ENCODE data around the gene CCT6A.
"Not testable (repeated sequence)": the region's sequence is repeated elsewhere in the genome, so short reads cannot be mapped to it uniquely, and the experiment has no call there.

Gene CCT6A

GRCh38 chr7:56053379-56053778, 1.8 kb downstream of the CCT6A start:
- no peak for DNase-seq

DNA sequence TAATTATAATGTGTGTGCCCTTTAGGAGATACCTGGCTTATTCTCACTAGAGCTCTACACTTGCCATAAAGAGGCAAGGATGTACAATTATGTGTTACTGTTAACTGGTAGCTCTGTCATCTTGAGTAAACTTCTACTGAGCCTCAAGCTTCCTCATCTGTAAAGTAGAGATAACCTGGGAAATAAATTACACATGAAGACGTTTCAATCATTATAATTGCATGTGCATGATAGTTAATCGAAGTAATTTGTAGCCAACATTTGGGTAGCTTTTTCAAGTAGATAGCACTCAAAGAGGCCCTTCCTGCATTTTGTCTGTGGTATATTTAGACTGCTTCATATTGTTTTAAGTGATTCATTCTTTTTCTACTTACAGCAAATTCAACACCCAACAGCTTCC, 2.4 kb downstream of the CCT6A start:
- DNase-seq, result no peak

DNA sequence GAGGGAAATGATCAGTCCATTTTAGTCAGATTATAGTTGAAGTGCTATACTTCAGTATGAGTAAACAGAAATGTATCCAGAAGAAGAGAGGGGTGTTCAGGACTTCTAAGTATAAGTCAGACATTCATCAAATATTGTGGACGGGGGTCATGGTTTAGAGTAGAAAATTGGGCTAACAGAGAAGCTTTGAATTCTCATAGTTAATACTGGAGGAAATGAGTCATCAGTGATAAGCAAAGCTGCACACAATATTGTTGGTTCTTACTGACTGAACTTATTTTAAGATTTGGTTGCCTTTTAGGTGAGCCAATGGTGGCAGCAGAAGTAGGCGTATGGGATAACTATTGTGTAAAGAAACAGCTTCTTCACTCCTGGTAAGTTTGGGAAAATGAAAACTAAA, 10.8 kb downstream of the CCT6A start:
- DNase-seq, result peak; percentile 32

DNA sequence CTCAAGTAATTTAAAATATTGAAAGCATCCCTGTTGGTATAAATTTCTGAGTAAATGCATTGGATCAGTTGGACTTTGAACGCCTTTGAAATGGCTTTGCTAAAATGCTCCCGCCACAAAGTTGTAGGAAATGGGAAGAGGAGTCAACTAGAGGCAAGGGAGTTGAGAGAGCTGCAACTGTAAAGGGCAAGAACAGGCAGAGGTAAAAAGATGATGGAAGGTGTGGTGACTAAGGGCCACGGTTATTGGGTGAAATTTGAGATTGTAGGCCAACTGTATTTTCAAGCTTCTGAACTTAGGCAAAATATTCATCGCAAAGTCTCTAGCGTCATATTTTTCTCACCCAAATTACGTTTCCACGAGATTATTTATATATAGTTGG, 11.9 kb downstream of the CCT6A start:
- no peak for DNase-seq

DNA sequence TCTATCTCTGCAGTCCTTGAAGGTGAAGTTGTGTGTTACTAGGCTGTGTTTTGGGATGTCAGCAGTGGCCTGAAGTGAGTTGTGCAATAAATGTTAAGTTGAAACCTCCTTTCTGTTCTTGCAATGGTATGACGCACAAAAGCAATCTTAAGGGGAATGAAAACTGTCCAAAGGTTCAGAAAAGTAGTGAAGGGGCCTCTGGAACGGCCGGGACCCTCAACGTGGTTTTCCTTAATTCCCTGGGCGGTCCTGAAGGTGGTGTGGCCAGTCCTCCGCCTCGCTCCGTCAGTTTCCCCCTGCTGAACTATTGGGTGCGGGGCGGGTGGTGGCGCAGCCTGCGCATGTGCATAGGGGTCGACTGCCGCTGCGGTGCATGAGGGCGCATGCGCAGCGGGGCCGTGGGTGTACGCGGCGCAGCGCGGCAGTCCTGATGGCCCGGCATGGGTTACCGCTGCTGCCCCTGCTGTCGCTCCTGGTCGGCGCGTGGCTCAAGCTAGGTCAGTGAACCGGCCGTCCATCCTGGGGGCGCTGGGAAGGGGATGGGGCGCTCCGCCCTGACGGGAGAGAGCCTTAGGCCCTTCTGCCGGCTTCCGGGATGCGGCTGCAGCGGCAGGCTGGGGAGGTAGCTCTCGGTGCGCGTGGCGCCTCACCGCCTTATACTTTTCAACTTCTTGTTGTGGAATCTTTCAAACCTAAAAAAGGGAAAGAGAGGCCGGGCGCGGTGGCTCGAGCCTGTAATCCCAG, 12.5 kb downstream of the CCT6A start, which contains the start of gene SUMF2:
SUMF2 (plus strand) TSS at position 405 of the 744 bp plus-strand sequence; CDS start at position 431, 26 bp downstream.
- peak; percentile 93 for DNase-seq

DNA sequence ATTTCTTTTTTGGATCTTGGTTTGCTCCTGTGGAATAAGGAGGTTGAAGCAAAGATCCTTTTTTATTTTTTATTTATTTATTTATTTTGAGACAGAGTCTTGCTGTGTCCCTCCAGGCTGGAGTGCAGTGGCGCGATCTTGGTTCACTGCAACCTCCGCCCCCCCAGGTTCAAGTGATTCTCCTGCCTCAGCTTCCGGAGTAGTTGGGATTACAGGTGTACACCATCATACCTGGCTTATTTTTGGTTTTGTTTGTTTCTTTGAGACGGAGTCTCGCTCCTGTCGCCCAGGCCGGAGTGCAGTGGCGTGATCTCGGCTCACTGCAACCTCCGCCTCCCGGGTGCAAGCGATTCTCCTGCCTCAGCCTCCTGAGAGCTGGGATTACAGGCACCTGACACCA, 14.8 kb downstream of the CCT6A start:
- DNase-seq, result not testable (repeated sequence)

- DNase-seq, result peak; percentile 83
Measured at GRCh38 chr7:56074371-56074791, 22.8 kb downstream of the CCT6A start.

GRCh38 chr7:56077681-56078080, 26.1 kb downstream of the CCT6A start:
- no peak for DNase-seq

GRCh38 chr7:56078196-56078595, 26.6 kb downstream of the CCT6A start:
- no peak for DNase-seq

DNA sequence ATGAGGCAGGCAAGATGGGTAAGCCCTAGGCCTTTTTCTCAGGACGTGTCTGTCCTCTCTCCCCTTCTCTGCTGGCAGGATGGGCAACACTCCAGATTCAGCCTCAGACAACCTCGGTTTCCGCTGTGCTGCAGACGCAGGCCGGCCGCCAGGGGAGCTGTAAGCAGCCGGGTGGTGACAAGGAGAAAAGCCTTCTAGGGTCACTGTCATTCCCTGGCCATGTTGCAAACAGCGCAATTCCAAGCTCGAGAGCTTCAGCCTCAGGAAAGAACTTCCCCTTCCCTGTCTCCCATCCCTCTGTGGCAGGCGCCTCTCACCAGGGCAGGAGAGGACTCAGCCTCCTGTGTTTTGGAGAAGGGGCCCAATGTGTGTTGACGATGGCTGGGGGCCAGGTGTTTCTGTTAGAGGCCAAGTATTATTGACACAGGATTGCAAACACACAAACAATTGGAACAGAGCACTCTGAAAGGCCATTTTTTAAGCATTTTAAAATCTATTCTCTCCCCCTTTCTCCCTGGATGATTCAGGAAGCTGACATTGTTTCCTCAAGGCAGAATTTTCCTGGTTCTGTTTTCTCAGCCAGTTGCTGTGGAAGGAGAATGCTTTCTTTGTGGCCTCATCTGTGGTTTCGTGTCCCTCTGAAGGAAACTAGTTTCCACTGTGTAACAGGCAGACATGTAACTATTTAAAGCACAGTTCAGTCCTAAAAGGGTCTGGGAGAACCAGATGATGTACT, 28.1 kb downstream of the CCT6A start:
- no peak for DNase-seq

GRCh38 chr7:56080726-56081435, 29.3 kb downstream of the CCT6A start:
- DNase-seq, result not testable (repeated sequence)

- DNase-seq, result no peak
Measured at GRCh38 chr7:56081626-56082340, 30.2 kb downstream of the CCT6A start.

DNA sequence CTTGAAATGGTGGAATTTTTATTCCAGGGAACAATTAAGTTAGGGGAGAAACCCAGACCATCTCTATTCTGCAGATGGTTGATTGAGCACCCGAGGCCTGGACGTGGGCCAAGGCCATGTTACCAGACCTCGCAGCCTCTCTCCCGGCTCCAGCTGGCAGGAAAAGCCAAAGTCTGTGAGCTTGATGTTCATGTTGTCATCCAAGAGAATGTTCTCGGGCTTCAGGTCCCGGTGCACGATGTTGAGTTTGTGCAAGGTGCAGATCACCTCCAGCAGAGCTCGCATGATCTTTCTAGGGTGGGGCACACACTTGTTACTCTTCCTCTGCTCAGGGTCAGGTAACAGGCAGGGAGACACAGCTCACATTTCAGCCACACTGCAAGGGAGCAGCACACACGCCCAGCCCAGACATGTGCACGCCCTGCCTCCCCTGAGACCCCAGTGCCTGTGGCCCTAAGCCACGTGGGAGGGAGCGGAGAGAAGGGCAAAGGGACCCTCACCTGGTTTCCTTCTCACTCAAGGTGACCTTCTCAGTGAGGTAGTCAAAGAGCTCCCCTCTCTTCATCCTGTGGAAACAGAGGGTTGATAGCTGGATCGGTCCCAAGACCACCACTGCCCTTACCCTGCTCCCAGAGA, 31.7 kb downstream of the CCT6A start:
- DNase-seq, result no peak

GRCh38 chr7:56086761-56087160, 35.2 kb downstream of the CCT6A start:
- no peak for DNase-seq

DNA sequence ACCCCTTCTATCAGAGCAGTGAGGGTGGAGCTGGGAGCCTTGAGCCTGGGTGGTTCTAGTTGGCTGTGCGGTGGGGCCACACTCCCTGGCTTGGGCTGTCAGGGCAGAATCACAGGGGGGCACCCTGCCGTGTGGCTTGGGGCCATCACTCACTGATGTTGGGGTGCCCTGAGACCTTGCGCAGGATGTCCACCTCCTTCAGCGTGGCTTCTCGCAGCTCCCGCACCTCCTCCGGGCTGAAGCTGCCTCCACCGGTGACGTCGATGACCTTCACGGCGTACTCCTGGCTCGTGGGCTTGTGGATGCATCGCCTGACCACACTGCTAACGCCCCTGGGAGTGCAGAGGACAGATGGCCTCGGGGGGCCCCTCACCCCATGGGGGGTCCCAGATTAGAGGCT, 35.9 kb downstream of the CCT6A start:
- no peak for DNase-seq

DNA sequence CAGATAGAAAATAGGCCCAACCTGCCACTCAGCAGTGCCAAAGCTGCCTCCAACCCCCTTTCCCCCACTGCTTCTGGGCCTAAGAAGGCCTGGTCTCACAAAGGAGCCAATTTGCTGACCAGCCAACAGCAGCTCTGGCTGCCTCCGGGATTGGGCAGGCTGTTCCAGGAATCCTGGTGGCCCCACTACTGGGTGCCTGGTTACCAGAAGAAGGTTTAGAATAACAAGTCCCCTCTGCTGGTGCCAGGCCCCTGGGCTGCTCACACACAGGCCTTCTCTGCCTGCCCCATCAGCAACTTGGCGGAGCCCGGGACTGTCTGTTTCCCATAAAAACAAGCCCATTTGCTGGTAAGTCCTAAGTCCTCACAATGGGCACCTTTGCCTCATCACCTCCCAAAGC, 40.0 kb downstream of the CCT6A start:
- DNase-seq, result no peak

DNA sequence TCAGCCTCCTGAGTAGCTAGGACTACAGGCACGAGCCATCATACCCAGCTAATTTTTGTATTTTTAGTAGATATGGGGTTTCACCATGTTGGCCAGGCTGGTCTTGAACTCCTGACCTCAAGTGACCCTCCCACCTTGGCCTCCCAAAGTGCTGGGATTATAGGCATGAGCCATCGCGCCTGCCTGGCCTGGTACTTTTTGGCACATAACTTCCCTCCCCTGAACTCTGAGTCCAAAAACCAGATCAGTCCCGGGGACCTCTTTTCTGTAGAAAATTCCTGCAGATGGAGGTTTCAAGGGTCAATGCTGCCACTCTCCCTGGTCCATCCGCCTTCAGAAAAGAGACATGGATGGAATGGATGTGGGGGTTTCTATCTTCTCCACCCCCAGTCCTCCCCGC, 40.8 kb downstream of the CCT6A start:
- not testable (repeated sequence) for DNase-seq

DNA sequence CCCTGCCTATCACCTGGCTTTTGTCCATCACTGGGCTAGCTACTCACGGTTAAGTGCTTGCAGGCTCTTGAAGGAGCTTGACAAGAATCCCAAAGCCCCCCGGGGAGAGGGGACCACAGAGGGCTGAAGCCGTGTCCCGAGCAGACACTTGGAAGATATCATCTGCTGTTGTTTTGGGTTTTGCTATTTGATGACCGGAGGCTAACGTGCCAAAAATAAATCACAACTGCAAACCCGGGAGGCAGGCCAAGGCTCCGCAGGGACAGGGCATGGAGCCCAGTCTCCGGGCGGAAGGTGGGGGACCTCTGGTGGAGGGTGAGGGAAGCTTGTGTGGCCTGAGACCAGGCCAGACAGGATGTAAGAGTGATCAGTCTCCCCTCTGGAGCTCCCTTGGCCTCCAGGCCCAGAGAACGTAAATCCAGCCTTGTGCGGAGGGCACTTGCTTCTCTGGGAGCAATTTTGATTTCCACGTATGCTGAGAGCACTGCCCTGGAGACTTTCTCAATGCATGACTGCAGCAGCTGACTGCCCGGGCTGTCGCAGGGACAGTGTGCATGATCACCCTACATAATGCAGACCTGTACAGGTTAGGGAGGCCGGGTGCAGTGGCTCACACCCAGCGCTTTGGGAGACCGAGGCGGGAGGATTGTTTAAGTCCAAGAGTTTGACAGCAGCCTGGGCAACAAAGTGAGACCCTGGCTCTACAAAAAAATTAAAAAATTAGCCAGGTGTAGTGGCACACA, 41.4 kb downstream of the CCT6A start, which contains the start of gene PHKG1:
PHKG1 (minus strand) TSS at position 164 of the 743 bp plus-strand sequence. CDS start 4,011 bp downstream, outside the sequence.
- DNase-seq, result no peak

GRCh38 chr7:56097700-56098099, 46.1 kb downstream of the CCT6A start:
- no peak for DNase-seq

- not testable (repeated sequence) for DNase-seq
Measured at GRCh38 chr7:56098187-56099008, 46.8 kb downstream of the CCT6A start.

DNA sequence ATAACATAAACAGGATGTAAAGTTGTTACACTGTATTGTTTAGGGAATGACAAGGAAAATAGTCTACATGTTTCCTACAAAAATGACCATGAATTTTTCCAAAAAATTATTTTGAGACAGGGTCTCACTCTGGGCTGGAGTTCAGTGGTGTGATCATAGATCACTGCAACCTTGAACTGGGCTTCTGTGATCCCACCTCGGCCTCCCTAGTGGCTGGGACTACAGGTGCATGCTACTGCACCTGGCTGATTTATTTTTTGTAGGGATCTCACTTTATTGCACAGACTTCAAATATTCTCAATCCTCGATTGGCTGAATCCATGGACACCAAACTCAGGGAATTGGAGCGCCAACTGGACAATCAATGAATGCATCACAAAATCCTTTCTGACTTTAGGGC, 48.1 kb downstream of the CCT6A start:
- no peak for DNase-seq

Measured in activated CD4-positive, alpha-beta T cell treated with anti-CD3 and anti-CD28 coated beads, Interleukin-2, Interleukin-6, amounts not matched to agents 100 ng/mL and 50 ng/mL, durations not matched to agents 16 hours and 8 hours (primary cell).